Activated CD4-positive, alpha-beta T cell treated with anti-CD3 and anti-CD28 coated beads for 36 hours (primary cell): ENCODE data around the gene SLC40A1. TPM values are rescaled to one million over a fixed set of nuclear protein-coding genes. Genes with fewer than 3 reads are reported as not detected.

Experiments used
- ATAC-seq: fragments of 200-7000 bp; cut with Tn5 transposase; one replicate; pipeline ENCODE4 v1.10.0; 2021; ENCODE audit warnings: mild to moderate bottlenecking, moderate library complexity
- CTCF ChIA-PET: fragments of 350-600 bp; sonication (Branson Sonifier 250); formaldehyde crosslinking; loops from one replicate; lab custom pipeline; 2021; ENCODE audit warnings: antibody characterized with exemption; lab: Charles Lee
- POLR2A ChIA-PET: fragments of 350-600 bp; sonication (Branson Sonifier 250); formaldehyde crosslinking; loops from one replicate; lab custom pipeline; 2021; ENCODE audit warnings: antibody characterized with exemption, inconsistent platforms; lab: Charles Lee
- DNase-seq: peaks from one replicate; pipeline ENCODE4 v3.0.0-alpha.2; 2020
- H3K27ac Mint-ChIP-seq: one replicate; pipeline ENCODE4 v1.8.0; 2021; ENCODE audit warnings: mixed read lengths
- H3K27me3 Mint-ChIP-seq: one replicate; pipeline ENCODE4 v1.8.0; 2021; ENCODE audit warnings: mixed read lengths
- H3K36me3 Mint-ChIP-seq: one replicate; pipeline ENCODE4 v1.8.0; 2021; ENCODE audit warnings: low read depth, mixed read lengths
- H3K4me1 Mint-ChIP-seq: one replicate; pipeline ENCODE4 v1.8.0; 2021; ENCODE audit warnings: mixed read lengths
- H3K4me3 Mint-ChIP-seq: one replicate; pipeline ENCODE4 v1.8.0; 2021; ENCODE audit warnings: mild to moderate bottlenecking, moderate library complexity, mixed read lengths
- H3K9me3 Mint-ChIP-seq: one replicate; pipeline ENCODE4 v1.8.0; 2021; ENCODE audit warnings: low read depth, mixed read lengths
- intact Hi-C, 2 experiments: fragments of 100-400 bp; cut with DNase I in 1 of 2; cut with micrococcal nuclease in 1 of 2; formaldehyde crosslinking; loops; one replicate each; pipeline versions ENCODE4 v1.14.2 to v1.15.1; 2022 to 2024; cut with DNase I, micrococcal nuclease
- total RNA-seq, 2 experiments: library from RNA; stranded (reverse); gene quantifications; one replicate each; pipeline ENCODE4 v1.2.3, GENCODE V29; 2021

The SLC40A1 gene
- total RNA-seq, 2 experiments from 2014 or later = 4.2 TPM

GRCh38 chr2:189549449-189549832 is 31.1 kb downstream of the SLC40A1 start:
- intact Hi-C loops = no loop called here
- ATAC-seq = no peak
- no peak for DNase-seq
- ChIA-PET CTCF (interaction anchor here (2.8 kb wide), 1 partner anchor 9 kb away, joined by 8 read pairs; no protein-coding TSS in a partner anchor), POLR2A (no interaction called here)
- Mint-ChIP-seq H3K4me1 (no peaks in the 10 kb centered on the region), H3K9me3 (no peaks in the 10 kb centered on the region), H3K4me3 (no peak overlapping the region), H3K36me3 (no peaks in the 10 kb centered on the region), H3K27me3 (no peaks in the 10 kb centered on the region), H3K27ac (no peak overlapping the region)

- Mint-ChIP-seq H3K4me3 (no peak overlapping the region), H3K27ac (no peak overlapping the region), H3K4me1 (no peaks in the 10 kb centered on the region), H3K9me3 (no peaks in the 10 kb centered on the region), H3K27me3 (no peaks in the 10 kb centered on the region), H3K36me3 (no peaks in the 10 kb centered on the region)
- POLR2A ChIA-PET = no interaction called here
- DNase-seq = no peak
- ATAC-seq = no peak
- intact Hi-C loops = no loop called here
- CTCF ChIA-PET = interaction anchor here (1.3 to 2.8 kb wide), 2 partner anchors 9 to 13 kb away, joined by 4 to 8 read pairs; no protein-coding TSS in a partner anchor
Observed at GRCh38 chr2:189548666-189549448, 31.7 kb downstream of the SLC40A1 start.

GRCh38 chr2:189545418-189545817 is 35.2 kb downstream of the SLC40A1 start:
- H3K9me3 Mint-ChIP-seq = no peaks in the 10 kb centered on the region
- intact Hi-C loops = no loop called here
- ChIA-PET POLR2A (no interaction called here), CTCF (no interaction called here)
- DNase-seq (no peak), ATAC-seq (no peak)
- H3K27ac Mint-ChIP-seq = no peak overlapping the region
- no peak overlapping the region for H3K4me3 Mint-ChIP-seq
- H3K36me3 Mint-ChIP-seq = no peaks in the 10 kb centered on the region
- H3K4me1 Mint-ChIP-seq = no peaks in the 10 kb centered on the region
- no peaks in the 10 kb centered on the region for H3K27me3 Mint-ChIP-seq

- POLR2A ChIA-PET = no interaction called here
- intact Hi-C loops = no loop called here
Observed at GRCh38 chr2:189544318-189545042, 36.1 kb downstream of the SLC40A1 start.

GRCh38 chr2:189543367-189543766 is 37.2 kb downstream of the SLC40A1 start:
- ChIA-PET CTCF (interaction anchor here (1.4 kb wide), 1 partner anchor 90 kb away, joined by 3 read pairs; no protein-coding TSS in a partner anchor), POLR2A (no interaction called here)
- no peak overlapping the region for H3K4me3 Mint-ChIP-seq
- H3K27me3 Mint-ChIP-seq = no peaks in the 10 kb centered on the region
- no peaks in the 10 kb centered on the region for H3K4me1 Mint-ChIP-seq
- H3K9me3 Mint-ChIP-seq = no peaks in the 10 kb centered on the region
- H3K36me3 Mint-ChIP-seq = no peaks in the 10 kb centered on the region
- intact Hi-C loops = no loop called here
- ATAC-seq = no peak
- DNase-seq = no peak
- no peak overlapping the region for H3K27ac Mint-ChIP-seq

More at GRCh38 chr2:189544318-189545042, 36.1 kb downstream of the SLC40A1 start:
- H3K27me3 Mint-ChIP-seq = no peaks in the 10 kb centered on the region
- no peak overlapping the region for H3K27ac Mint-ChIP-seq
- DNase-seq = no peak
- H3K36me3 Mint-ChIP-seq = no peaks in the 10 kb centered on the region
- no peak for ATAC-seq
- H3K4me3 Mint-ChIP-seq = no peak overlapping the region
- H3K4me1 Mint-ChIP-seq = no peaks in the 10 kb centered on the region
- CTCF ChIA-PET = interaction anchor here (0.8 to 1.4 kb wide), 2 partner anchors 14 to 89 kb away, joined by 3 read pairs; no protein-coding TSS in a partner anchor
- H3K9me3 Mint-ChIP-seq = no peaks in the 10 kb centered on the region

GRCh38 chr2:189542145-189542882 is 38.3 kb downstream of the SLC40A1 start:
- H3K36me3 Mint-ChIP-seq = no peaks in the 10 kb centered on the region
- intact Hi-C loops = no loop called here
- POLR2A ChIA-PET = no interaction called here
- H3K4me3 Mint-ChIP-seq = no peak overlapping the region
- DNase-seq (no peak), ATAC-seq (no peak)
- H3K4me1 Mint-ChIP-seq = no peaks in the 10 kb centered on the region
- H3K9me3 Mint-ChIP-seq = no peaks in the 10 kb centered on the region
- no peak overlapping the region for H3K27ac Mint-ChIP-seq
- H3K27me3 Mint-ChIP-seq = no peaks in the 10 kb centered on the region
- CTCF ChIA-PET = no interaction called here

GRCh38 chr2:189541591-189541990 is 39.0 kb downstream of the SLC40A1 start:
- intact Hi-C loops = no loop called here
- ATAC-seq (no peak), DNase-seq (no peak)
- Mint-ChIP-seq H3K4me1 (no peaks in the 10 kb centered on the region), H3K27ac (no peak overlapping the region), H3K4me3 (no peak overlapping the region), H3K36me3 (no peaks in the 10 kb centered on the region), H3K27me3 (no peaks in the 10 kb centered on the region), H3K9me3 (no peaks in the 10 kb centered on the region)
- POLR2A ChIA-PET = no interaction called here
- CTCF ChIA-PET = no interaction called here

- Mint-ChIP-seq H3K27me3 (peaks cover 8% of the 10 kb centered on the region), H3K4me3 (no peak overlapping the region), H3K9me3 (no peaks in the 10 kb centered on the region), H3K36me3 (no peaks in the 10 kb centered on the region), H3K4me1 (no peaks in the 10 kb centered on the region), H3K27ac (no peak overlapping the region)
- ATAC-seq (no peak), DNase-seq (no peak)
- intact Hi-C loops = no loop called here
- CTCF ChIA-PET = interaction anchor here (0.8 kb wide), 1 partner anchor 1298 kb away, joined by 3 read pairs; no protein-coding TSS in a partner anchor
- POLR2A ChIA-PET = no interaction called here
Observed at GRCh38 chr2:189540551-189540950, 40.0 kb downstream of the SLC40A1 start.

- Mint-ChIP-seq H3K4me1 (no peaks in the 10 kb centered on the region), H3K9me3 (no peaks in the 10 kb centered on the region), H3K4me3 (no peak overlapping the region), H3K27ac (no peak overlapping the region), H3K27me3 (peaks cover 10% of the 10 kb centered on the region), H3K36me3 (no peaks in the 10 kb centered on the region)
- ChIA-PET POLR2A (no interaction called here), CTCF (no interaction called here)
- no peak for DNase-seq
- intact Hi-C loops = no loop called here
- no peak for ATAC-seq
Observed at GRCh38 chr2:189538402-189538801, 42.2 kb downstream of the SLC40A1 start.

- POLR2A ChIA-PET = no interaction called here
- Mint-ChIP-seq H3K4me1 (no peaks in the 10 kb centered on the region), H3K36me3 (no peaks in the 10 kb centered on the region), H3K27ac (no peak overlapping the region), H3K9me3 (no peaks in the 10 kb centered on the region), H3K27me3 (peaks cover 10% of the 10 kb centered on the region), H3K4me3 (no peak overlapping the region)
- intact Hi-C loops = no loop called here
- DNase-seq (no peak), ATAC-seq (no peak)
- CTCF ChIA-PET = interaction anchor here (0.6 to 1.1 kb wide), 3 partner anchors 16 to 650 kb away, joined by 3 to 6 read pairs (median 3); no protein-coding TSS in a partner anchor
Observed at GRCh38 chr2:189536830-189537229, 43.8 kb downstream of the SLC40A1 start.
